Naive B cell (primary cell): Measurements from ENCODE around the gene MOSPD3. TPM values are rescaled to one million over a fixed set of nuclear protein-coding genes. Genes with fewer than 3 reads are reported as not detected.
A peak's percentile ranks its signal among the peaks of the same experiment; 100 is the strongest.

Source experiments
- ATAC-seq, 2 donors: fragments of 150-1000 bp; cut with Tn5 transposase; 2 replicates each; pipeline ENCODE4 v1.10.0; 2021; ENCODE audit warnings: low read depth in 2 of 2, mild to moderate bottlenecking in 2 of 2, moderate library complexity in 2 of 2
- DNase-seq: peaks from one replicate; pipeline ENCODE4 v3.0.0; 2022
- H3K27ac Mint-ChIP-seq, 6 donors: one replicate each; pipeline ENCODE4 v1.8.0; 2020 to 2022; ENCODE audit warnings: mild to moderate bottlenecking in 6 of 6, mixed read lengths in 6 of 6, moderate library complexity in 5 of 6, inconsistent platforms in 2 of 6
- H3K27me3 Mint-ChIP-seq, 3 donors: one replicate each; pipeline ENCODE4 v1.8.0; 2021 to 2022; ENCODE audit warnings: mixed read lengths in 3 of 3, mild to moderate bottlenecking in 1 of 3
- H3K36me3 Mint-ChIP-seq, 2 donors: one replicate each; pipeline ENCODE4 v1.8.0; 2020 to 2022; ENCODE audit warnings: mixed read lengths in 2 of 2, inconsistent platforms in 1 of 2, mild to moderate bottlenecking in 1 of 2
- H3K4me1 Mint-ChIP-seq, 3 donors: one replicate each; pipeline ENCODE4 v1.8.0; 2020 to 2022; ENCODE audit warnings: mixed read lengths in 3 of 3, inconsistent platforms in 1 of 3, mild to moderate bottlenecking in 1 of 3, moderate library complexity in 1 of 3
- H3K4me3 Mint-ChIP-seq, 8 donors: one replicate each; pipeline ENCODE4 v1.8.0; 2020 to 2022; ENCODE audit warnings: mild to moderate bottlenecking in 8 of 8, mixed read lengths in 8 of 8, moderate library complexity in 8 of 8, inconsistent platforms in 2 of 8
- H3K9me3 Mint-ChIP-seq, 7 donors: one replicate each; pipeline ENCODE4 v1.8.0; 2020 to 2022; ENCODE audit warnings: mixed read lengths in 7 of 7, mild to moderate bottlenecking in 5 of 7, inconsistent platforms in 2 of 7, moderate library complexity in 1 of 7
- polyA plus RNA-seq, 6 donors: library from polyadenylated mRNA; unstranded; fragments of 300-500 nt; fragmentation: Illumina TruSeq; gene quantifications; one replicate each; pipeline ENCODE4 v1.2.3, GENCODE V29; 2021; ENCODE audit warnings: low read depth in 6 of 6

Gene MOSPD3
- polyA plus RNA-seq, 6 donors from 2014 or later = 7.7 to 18.2 (median 13.1) TPM

DNA sequence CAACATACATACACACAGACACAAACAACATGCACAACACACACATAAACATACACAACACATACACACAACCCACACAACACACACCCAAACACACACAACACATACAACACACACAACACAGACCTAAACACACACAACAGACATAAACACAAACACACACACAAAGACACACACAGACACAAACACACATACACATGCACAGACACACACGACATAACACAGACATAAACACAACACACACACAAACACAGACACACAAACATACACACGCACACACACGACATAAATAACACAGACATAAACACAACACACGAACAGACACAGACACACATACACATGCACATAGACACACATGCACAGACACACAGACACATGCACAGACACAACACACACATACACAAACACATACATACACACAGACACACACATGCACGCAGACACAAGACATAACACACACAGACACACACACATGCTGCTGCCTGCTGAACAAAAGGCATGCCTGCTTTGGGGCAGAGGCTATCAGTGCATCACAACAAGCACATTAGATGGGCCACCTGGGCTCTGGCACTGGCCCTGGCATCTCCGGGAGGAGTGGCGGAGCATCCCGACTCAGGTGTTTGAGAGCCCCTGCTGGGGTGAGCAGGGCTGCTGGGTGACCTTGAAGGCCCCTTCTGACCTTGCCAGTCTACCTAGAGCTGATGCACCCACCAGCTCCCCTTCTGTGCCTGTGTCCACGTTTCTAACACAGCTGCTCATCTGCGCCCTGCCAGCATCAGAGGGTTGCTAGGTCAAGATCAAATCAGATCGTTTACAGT, 31.7 kb upstream of the MOSPD3 start:
- Mint-ChIP-seq H3K27me3 (no peaks in the 10 kb centered on the region), H3K9me3 (no peaks in the 10 kb centered on the region), H3K4me3 (no peak overlapping the region), H3K36me3 (peaks cover 0 to 11% of the 10 kb centered on the region in 2 donors), H3K4me1 (peaks cover 30 to 40% (median 39%) of the 10 kb centered on the region in 3 donors), H3K27ac (peak overlapping the region in 1 of 6 donors; percentile 42)
- ATAC-seq (no peak), DNase-seq (no peak)

DNA sequence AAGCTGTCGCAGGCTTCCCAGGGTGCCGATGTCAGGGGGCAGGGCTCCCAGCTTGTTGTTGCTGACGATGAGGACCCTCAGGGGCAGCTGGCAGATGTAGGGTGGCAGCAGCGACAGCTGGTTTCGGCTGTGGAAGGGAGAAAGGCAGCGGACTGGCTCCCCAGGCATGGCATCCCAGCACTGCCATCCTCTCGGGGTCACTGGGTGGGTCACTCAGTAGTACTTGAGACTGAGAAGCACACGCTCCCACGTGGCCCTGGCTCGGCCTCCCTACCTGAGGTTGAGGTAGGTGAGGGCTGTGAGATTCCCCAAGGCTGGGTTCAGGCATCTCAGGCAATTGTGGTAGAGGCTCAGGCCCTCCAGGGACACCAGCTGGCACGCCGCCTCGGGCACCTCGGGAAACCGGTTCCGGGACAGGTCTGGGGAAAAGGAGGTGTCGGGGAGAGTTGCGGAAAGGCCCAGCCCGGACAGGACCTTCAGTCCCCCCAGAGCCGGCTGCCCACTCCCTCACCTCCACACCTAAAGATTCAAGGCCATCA, 30.2 kb upstream of the MOSPD3 start:
- Mint-ChIP-seq H3K9me3 (no peaks in the 10 kb centered on the region), H3K27me3 (no peaks in the 10 kb centered on the region), H3K4me1 (peaks cover 35 to 47% (median 43%) of the 10 kb centered on the region in 3 donors), H3K4me3 (peak overlapping the region in 7 of 8 donors; percentile 44 to 99 (median 95)), H3K27ac (peak overlapping the region in 4 of 6 donors; percentile 95 to 100 (median 98)), H3K36me3 (no peaks in the 10 kb centered on the region)
- DNase-seq (no peak), ATAC-seq (no peak)

DNA sequence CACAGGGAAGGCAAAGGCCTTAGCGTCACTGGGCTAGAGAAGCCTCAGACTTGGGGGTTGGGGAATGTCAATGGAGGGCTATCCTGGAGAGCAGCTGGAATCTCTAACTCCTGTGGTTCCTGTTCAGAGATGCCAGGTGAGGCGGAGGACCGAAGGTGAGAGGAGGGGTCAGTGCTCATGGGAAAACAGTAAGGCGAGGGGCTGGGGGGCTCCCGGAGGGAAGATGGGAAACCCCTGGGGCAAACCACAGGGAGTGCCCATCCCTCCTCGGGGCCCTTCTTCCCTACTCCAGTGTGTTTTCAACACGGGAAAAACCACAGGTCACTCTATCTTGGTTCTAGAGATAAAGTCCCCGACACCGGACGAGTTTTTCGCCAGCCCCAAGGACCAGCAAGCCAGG, 29.7 kb upstream of the MOSPD3 start:
- Mint-ChIP-seq H3K27ac (peak overlapping the region; percentile 95 to 100 (median 98)), H3K9me3 (no peaks in the 10 kb centered on the region), H3K4me3 (peak overlapping the region; percentile 55 to 99 (median 97)), H3K36me3 (no peaks in the 10 kb centered on the region), H3K4me1 (peaks cover 35 to 49% (median 45%) of the 10 kb centered on the region in 3 donors), H3K27me3 (no peaks in the 10 kb centered on the region)
- DNase-seq (no peak), ATAC-seq (no peak)

DNA sequence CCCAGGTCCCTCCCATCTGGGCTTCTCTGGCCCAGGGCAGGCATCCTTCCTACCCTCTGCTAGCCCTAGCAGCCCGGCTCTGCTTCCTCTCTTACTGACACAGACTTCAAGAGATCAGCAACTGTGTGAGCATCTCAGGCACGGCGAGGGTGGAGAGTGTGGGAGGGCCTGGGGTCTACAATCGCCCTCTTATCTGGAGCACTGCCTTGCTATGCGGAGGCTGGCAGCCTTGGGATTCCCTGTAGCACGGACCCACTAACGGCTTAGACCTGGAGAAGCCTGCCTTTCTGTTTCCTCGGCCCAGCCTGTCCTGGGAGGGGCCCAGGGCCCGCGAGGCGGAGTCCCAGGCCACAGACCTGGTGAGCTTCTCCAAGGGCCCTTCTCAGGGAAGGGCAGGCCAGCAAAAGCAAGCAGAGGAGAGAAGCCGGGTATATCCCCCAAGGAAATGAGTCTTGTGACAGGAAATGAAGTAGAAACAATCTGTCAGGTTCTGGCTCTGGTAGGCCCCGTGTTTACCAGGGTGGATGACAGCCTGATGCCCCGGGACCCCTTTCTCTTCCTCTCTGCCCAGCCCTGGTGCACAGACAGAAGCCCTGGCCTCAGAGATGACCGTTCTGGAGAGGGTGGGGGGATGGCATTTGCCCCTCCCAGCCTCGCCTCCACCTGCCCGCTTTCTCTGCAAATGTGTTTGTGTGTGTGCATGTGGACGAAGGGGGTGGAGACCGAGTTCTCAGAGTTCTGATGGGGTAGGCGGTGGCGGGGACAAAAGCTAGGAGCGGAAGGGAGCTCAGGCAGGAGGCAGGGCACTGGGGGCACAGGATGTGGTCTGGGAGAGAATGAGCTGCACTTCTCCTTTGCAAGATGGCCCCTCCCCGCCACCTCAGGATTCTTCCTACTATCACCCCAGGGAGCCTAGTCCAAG, 28.9 kb upstream of the MOSPD3 start:
- Mint-ChIP-seq H3K9me3 (no peaks in the 10 kb centered on the region), H3K4me1 (peaks cover 35 to 49% (median 49%) of the 10 kb centered on the region in 3 donors), H3K27me3 (no peaks in the 10 kb centered on the region), H3K4me3 (peak overlapping the region; percentile 95 to 99 (median 97)), H3K27ac (peak overlapping the region; percentile 95 to 100 (median 98)), H3K36me3 (no peaks in the 10 kb centered on the region)
- DNase-seq (peak; percentile 77), ATAC-seq (peak; percentile 5 to 7)

DNA sequence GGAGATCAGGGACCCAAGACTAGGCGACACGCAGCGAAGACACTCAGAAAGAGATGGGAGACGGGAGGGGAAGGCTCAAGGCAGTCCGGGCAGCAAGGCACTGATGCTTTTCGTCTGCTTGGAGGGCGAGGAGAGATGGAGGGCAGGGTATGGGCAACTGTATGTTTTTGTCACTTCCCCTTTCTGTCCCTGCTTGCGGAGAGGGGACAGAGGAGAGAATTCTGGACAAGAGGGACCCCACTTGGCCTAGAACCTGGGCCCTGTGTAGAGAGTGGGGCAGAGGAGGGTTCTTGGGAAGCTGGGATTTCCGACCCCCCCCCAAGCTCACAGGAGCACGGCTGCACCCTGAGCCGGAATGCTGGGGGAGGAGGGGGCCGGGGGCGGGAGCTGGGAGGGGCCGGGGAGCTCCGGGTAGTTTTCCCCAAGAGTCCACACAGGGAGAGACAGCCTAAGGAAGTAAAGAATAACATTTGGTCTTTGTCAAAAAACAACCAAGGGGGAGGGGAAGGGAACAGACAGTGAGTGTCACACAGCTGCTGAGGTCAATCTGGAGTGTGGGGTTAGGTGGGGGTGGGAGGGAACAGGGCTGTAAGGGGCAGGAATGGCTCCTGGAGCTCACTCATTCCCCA, 28.2 kb upstream of the MOSPD3 start:
- H3K4me3 Mint-ChIP-seq = peak overlapping the region; percentile 95 to 99 (median 97)
- DNase-seq (no peak), ATAC-seq (no peak)
- H3K4me1 Mint-ChIP-seq = peaks cover 35 to 50% (median 44%) of the 10 kb centered on the region in 3 donors
- no peaks in the 10 kb centered on the region for H3K36me3 Mint-ChIP-seq
- no peaks in the 10 kb centered on the region for H3K27me3 Mint-ChIP-seq
- peak overlapping the region; percentile 95 to 100 (median 98) for H3K27ac Mint-ChIP-seq
- H3K9me3 Mint-ChIP-seq = no peaks in the 10 kb centered on the region

DNA sequence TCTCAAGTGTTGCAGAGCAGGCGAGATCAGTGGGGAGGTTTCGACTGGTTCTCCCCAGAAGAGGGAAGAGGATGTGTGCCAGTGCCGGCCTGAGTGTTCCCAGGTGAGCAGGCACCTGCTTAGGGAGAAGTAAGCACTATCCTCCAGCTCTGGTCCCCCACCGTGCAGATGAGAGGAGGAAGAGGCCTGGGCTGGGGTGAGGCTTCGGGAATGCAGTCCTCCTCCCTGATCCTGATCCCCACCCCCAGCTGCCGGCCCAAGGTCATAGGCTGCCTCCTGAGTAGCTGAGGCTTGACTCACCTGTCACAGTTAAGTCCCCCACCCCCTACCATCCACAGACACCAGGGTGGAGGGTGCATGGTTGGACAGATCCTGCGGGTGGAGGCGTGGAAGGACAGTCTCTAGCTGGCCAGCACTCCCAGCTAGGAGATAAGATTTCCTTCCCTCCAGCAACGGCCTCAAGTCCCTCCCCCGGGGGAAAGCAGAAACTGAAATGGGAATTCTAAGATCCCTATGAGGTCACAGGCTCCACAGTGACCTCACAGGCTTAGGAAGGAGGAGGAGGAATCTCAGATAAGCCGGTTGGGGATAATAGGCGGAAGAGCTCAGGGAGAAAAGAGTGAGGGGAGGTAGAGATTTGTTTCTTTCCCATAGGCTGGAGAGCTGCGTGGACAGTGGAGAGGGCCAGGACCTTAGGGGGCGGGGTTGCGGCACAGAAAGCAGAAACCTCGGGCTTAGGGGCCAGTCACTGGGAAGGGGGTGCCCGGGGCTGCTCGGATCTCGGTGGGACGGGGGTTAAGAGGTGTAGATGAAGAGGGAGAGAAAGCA, 27.4 kb upstream of the MOSPD3 start:
- no peak for DNase-seq
- H3K27me3 Mint-ChIP-seq = peaks cover 0 to 7% (median 0%) of the 10 kb centered on the region in 3 donors
- peaks cover 35 to 46% (median 44%) of the 10 kb centered on the region in 3 donors for H3K4me1 Mint-ChIP-seq
- H3K4me3 Mint-ChIP-seq = peak overlapping the region; percentile 95 to 99 (median 97)
- H3K27ac Mint-ChIP-seq = peak overlapping the region; percentile 39 to 100 (median 98)
- no peaks in the 10 kb centered on the region for H3K9me3 Mint-ChIP-seq
- no peaks in the 10 kb centered on the region for H3K36me3 Mint-ChIP-seq
- no peak for ATAC-seq

DNA sequence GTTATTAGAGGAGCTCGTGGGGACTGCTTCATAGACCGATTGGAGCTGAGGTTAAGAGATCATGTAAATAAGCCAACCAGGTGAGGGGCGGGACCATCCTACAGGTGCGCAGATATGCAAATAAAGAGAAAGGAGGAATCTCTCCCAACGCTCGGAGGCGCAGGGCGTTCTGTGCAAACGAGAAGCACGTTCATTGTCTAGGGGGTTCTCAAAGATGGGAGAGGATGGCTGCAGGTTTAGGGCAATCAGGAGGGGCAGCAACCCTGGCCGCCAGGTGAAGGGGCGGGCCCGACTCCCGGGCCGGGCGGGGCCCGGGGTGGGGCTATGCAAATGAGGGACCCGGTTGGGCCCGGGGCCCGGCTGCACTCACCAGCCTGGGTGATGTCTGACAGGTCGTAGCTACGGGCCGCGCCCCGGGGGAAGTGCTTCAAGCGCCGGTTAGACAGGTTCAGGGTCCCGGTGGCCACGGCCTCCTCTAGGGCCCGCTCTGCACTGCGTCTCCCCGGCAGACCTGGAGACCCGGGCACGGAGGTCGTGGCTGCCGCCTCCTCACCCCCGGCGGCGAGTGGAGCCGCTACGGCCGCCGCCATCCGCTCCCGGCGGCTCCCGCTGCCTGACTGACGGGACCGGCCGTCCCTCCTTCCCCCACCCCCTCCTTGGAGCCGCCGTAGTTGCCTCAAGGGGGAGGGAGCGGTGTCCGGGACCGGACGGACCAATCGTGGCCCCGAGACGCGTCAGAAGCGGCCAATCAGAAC, 26.7 kb upstream of the MOSPD3 start, which contains the start of gene LRCH4:
TSS of gene LRCH4 (minus strand) at position 619 of the 755 bp plus-strand sequence. CDS start at position 590, 29 bp downstream.
- peaks cover 35 to 46% (median 44%) of the 10 kb centered on the region in 3 donors for H3K4me1 Mint-ChIP-seq
- no peaks in the 10 kb centered on the region for H3K36me3 Mint-ChIP-seq

DNA sequence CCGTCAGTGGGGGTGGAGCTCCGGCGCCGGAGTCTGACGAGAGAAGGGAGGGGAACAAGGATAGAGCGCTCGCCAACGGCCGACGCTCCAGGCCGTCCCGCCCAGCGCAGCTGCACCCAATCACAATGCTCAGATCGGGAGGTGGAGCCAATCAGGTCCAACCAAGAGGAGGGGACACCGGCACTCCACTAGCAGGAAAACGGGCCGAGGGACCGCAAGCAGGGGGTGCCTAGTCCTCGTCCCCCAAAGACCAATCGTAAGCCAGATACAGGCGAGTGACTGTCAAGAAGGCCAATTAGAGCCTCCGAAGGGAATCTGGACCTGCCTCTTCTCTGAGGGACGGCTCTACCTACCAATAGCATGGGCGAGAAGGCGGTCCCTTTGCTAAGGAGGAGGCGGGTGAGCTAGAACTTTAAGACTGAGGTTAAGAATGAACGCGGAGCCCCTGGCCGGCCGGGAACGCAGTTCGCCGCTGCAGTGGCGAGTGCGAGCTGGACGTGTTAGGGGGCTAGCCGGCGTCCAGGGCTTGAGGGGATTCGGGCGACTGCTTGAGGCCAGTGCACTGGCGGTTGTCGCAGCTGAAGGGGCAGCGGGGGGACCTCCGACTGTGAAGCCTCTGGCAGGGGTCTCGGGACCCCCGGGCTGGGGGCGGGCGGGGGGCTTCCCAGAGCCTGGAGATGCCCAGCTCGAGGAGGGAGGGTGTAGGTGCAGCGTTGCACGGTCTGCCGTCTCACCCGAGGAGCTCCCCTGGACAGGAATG, 25.9 kb upstream of the MOSPD3 start, which contains the start of gene FBXO24:
TSS of gene FBXO24 (plus strand) at position 63 of the 760 bp plus-strand sequence. CDS start at position 361, 298 bp downstream.
- DNase-seq (peak; percentile 99), ATAC-seq (peak; percentile 78)
- Mint-ChIP-seq H3K27ac (peak within 1 kb of the TSS; percentile 39 to 100 (median 98)), H3K36me3 (no peaks in the 10 kb centered on the region), H3K27me3 (peaks cover 5 to 19% (median 8%) of the 10 kb centered on the region in 3 donors), H3K4me1 (peaks cover 35 to 45% (median 44%) of the 10 kb centered on the region in 3 donors), H3K4me3 (peak within 1 kb of the TSS; percentile 95 to 99 (median 97)), H3K9me3 (no peaks in the 10 kb centered on the region)

More for the DNA sequence above, 26.7 kb upstream of the MOSPD3 start, which contains the start of gene LRCH4:
- Mint-ChIP-seq H3K27me3 (peaks cover 5 to 15% (median 7%) of the 10 kb centered on the region in 3 donors), H3K9me3 (no peaks in the 10 kb centered on the region), H3K4me3 (peak within 1 kb of the TSS; percentile 95 to 99 (median 97)), H3K27ac (peak within 1 kb of the TSS; percentile 39 to 100 (median 98))
- peak; percentile 71 for DNase-seq
- peak; percentile 15 to 19 for ATAC-seq

DNA sequence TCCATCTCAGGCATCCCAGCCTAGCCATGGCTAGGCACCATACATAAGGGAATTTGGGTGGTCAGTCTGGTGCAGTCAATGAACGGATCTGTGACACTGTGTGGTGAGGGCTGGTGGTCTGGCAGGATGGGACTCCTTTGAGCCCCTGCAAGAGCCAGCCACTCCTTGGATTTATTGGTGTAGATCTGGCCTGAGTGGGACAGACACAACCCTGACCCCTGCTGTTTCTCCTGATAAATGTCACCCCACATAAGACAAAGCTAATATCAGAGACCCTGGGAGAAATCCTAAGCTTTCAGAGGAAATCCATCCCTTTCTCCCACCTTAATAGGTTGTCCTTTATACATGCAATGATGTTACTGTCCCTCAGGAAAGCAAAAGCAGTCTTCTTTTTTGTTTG, 23.9 kb upstream of the MOSPD3 start:
- no peak overlapping the region for H3K27ac Mint-ChIP-seq
- H3K36me3 Mint-ChIP-seq = no peaks in the 10 kb centered on the region
- H3K4me3 Mint-ChIP-seq = peak overlapping the region in 6 of 8 donors; percentile 51 to 97 (median 68)
- ATAC-seq (no peak), DNase-seq (no peak)
- H3K9me3 Mint-ChIP-seq = no peaks in the 10 kb centered on the region
- peaks cover 11 to 33% (median 16%) of the 10 kb centered on the region in 3 donors for H3K27me3 Mint-ChIP-seq
- H3K4me1 Mint-ChIP-seq = peaks cover 25 to 32% (median 29%) of the 10 kb centered on the region in 3 donors

DNA sequence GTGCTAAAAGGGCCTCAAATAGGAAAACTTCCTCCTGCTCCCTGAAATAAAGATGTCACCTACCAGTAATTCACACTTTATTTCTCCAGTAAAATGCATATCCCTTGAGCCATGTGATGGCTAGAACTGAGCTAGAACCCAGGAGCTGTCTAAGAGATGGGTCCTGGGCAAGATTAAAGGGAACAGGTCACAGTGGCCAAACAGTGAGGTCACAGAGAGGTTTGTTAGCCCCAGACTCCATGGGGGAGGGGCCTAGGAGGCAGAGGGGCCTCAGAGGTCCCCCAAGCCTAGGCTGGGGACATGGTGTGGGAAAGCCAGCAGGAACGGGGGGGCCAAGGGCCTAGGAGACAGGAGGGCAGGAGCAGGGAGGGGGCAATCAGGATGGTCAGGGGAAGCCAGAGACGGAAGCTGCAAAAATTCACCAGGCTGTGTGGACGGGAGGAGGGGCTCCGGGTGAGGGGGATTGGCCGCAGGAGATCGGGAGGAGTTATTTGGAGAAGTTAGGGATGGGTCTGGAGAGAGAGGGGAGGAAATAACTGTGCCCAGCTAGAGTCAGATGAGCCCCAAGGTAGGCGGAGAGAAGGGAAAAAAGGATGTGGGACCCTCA, 22.9 kb upstream of the MOSPD3 start:
- H3K4me3 Mint-ChIP-seq = no peak overlapping the region
- H3K36me3 Mint-ChIP-seq = no peaks in the 10 kb centered on the region
- DNase-seq (no peak), ATAC-seq (no peak)
- no peak overlapping the region for H3K27ac Mint-ChIP-seq
- H3K9me3 Mint-ChIP-seq = no peaks in the 10 kb centered on the region
- H3K27me3 Mint-ChIP-seq = peaks cover 11 to 41% (median 16%) of the 10 kb centered on the region in 3 donors
- peaks cover 15 to 22% (median 22%) of the 10 kb centered on the region in 3 donors for H3K4me1 Mint-ChIP-seq
